AG09319 (cell line): ENCODE results near the gene CLIC2.

Experiments
- DNase-seq: peaks from one replicate; pipeline ENCODE4 v3.0.0-alpha.2; 2010; ENCODE audit warnings: low read depth; ENCODE audit errors: extremely low read depth
- TF ChIP-seq, protein P1 (sequence below): IDR thresholded peaks from 2 replicates; pipeline ENCODE4 v1.5.1; 2011; ENCODE audit warnings: low read depth, mild to moderate bottlenecking, inconsistent platforms, low read length, moderate library complexity

Gene CLIC2

DNA sequence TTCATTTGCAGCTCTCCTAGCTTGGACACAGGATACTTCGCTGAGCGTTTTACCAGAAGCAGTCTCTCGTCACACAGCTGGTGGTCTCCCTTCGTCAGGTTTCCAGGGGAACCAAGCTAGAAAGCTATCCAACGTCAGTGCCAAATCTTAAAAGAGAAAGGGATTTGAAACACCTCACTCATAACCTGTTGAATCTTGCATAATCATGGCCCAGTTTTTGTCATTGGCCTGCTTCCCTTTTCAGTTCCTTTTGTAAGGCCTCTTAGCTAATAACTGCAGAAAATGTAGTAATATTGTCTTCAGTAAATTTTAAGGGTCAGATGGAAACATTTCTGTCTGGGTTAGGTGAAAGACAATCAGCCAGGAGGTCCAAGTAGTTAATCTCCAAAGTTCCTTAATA is 92.1 kb downstream of the CLIC2 start:
- TF ChIP-seq, protein P1, sequence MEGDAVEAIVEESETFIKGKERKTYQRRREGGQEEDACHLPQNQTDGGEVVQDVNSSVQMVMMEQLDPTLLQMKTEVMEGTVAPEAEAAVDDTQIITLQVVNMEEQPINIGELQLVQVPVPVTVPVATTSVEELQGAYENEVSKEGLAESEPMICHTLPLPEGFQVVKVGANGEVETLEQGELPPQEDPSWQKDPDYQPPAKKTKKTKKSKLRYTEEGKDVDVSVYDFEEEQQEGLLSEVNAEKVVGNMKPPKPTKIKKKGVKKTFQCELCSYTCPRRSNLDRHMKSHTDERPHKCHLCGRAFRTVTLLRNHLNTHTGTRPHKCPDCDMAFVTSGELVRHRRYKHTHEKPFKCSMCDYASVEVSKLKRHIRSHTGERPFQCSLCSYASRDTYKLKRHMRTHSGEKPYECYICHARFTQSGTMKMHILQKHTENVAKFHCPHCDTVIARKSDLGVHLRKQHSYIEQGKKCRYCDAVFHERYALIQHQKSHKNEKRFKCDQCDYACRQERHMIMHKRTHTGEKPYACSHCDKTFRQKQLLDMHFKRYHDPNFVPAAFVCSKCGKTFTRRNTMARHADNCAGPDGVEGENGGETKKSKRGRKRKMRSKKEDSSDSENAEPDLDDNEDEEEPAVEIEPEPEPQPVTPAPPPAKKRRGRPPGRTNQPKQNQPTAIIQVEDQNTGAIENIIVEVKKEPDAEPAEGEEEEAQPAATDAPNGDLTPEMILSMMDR = no peak
- no peak for DNase-seq

DNA sequence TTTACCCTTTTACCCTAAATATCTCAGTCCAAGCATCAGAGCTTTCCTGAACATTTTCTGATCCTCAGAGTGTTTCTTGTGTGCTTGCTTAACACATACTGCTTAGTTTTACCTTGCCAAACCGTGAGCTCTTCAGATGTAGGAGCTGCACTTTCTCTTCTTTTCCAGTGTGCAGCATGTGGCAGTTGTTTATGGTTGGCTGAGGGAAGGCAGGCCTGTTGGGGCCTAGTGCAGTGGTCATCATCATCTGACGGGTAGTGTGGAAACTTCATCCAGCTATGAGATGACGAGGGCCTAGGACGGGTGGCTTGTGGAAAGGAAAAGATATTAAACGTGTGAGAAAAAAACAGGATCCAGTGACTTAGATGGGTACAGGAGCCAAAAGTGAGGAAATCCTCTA is 96.7 kb downstream of the CLIC2 start:
- TF ChIP-seq, protein P1 = no peak
- no peak for DNase-seq

DNA sequence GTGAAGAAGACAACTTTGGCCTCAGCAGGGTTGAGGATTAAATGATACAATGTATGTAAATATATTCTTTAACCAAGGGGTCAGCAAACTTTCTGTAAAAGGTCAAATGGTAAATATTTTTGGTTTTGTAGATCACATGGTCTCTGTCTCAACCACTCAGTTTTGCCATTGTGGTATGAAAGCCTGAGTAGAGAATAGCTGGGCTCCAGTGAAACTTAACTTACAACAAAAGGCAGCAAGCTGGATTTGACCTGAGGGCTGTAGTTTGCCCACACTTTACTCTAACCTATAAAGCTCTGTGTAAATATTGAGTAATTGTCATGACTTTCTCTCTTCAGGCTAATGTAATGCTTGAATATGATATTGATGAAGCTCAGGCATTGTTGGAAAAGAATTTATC is 98.5 kb downstream of the CLIC2 start:
- TF ChIP-seq, protein P1 = no peak
- no peak for DNase-seq

DNA sequence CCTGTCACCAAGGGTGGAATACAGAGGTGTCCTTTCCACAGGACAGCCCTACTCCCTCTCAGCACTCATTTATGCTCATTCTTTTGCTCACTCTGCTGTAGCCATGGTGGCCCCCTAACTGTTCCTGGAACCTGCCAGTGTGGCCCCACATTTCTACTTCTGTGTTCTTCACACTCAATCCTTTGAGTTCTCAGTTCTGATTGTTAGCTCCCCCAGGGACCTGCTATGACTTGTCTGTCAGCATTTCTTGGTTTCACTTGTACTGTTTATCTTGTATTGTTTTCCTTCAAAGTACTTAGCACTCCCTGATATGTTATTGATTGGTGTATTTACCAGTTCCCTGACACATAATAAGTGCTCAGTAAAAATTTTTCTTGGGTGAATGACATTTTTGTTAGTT is 103.3 kb downstream of the CLIC2 start:
- TF ChIP-seq, protein P1 = no peak
- no peak for DNase-seq
